Stomach (tissue), 9 donors: ENCODE data around the gene PLP2. TPM values are rescaled to one million over a fixed set of nuclear protein-coding genes. Genes with fewer than 3 reads are reported as not detected.

Experiments
- DNase-seq, 2 donors: peaks; one replicate each; pipeline versions ENCODE4 v3.0.0 to v3.0.0-alpha.2; 2013 to 2019
- H3K27ac ChIP-seq, 5 donors: fragments of 200-600 bp in 4 of 5; sonication (generic) in 4 of 5; one replicate each; pipeline ENCODE4 v1.5.1; 2013 to 2019; ENCODE audit warnings: mild to moderate bottlenecking in 1 of 5, moderate library complexity in 1 of 5
- H3K27me3 ChIP-seq, 3 donors: fragments of 200-600 bp; sonication (generic); one replicate each; pipeline ENCODE4 v1.5.1; 2017 to 2019; ENCODE audit warnings: mixed run types in 1 of 3
- H3K36me3 ChIP-seq, 4 donors: fragments of 200-600 bp; sonication (generic); 1 replicate in 3 of 4; 2 replicates in 1 of 4; pipeline ENCODE4 v1.5.1; 2016 to 2019
- H3K4me1 ChIP-seq, 4 donors: fragments of 200-600 bp; sonication (generic); one replicate each; pipeline ENCODE4 v1.5.1; 2016 to 2019
- H3K4me3 ChIP-seq, 4 donors: fragments of 200-600 bp; sonication (generic) in 3 of 4; one replicate each; pipeline ENCODE4 v1.5.1; 2016 to 2019; ENCODE audit warnings: mild to moderate bottlenecking in 1 of 4
- H3K9me3 ChIP-seq, 4 donors: fragments of 200-600 bp; sonication (generic); one replicate each; pipeline ENCODE4 v1.5.1; 2016 to 2019
- EP300 ChIP-seq: sonication (generic); formaldehyde crosslinking; IDR thresholded peaks from one replicate; pipeline ENCODE4 v1.6.1; 2017; ENCODE audit warnings: antibody characterized with exemption
- POLR2A ChIP-seq, 4 donors: fragments of 450-650 bp; IDR thresholded peaks; one replicate each; pipeline ENCODE4 v1.6.1; 2016; ENCODE audit warnings: antibody characterized with exemption in 4 of 4, control low read depth in 2 of 4, mild to moderate bottlenecking in 1 of 4, moderate library complexity in 1 of 4
- POLR2AphosphoS5 ChIP-seq, 3 donors: sonication (generic); formaldehyde crosslinking; IDR thresholded peaks; one replicate each; pipeline ENCODE4 v1.6.1; 2016; ENCODE audit warnings: antibody characterized with exemption in 3 of 3
- WGBS, 5 donors: extraction: QIAGEN DNeasy Blood & Tissue Kit in 3 of 5; methylation state at CpG; one replicate each; pipeline versions ENCODE4 v1.1.5 to v1.1.7; 2013 to 2018; 5-methylcytosine and 5-hydroxymethylcytosine counted together
- intact Hi-C: fragments of 100-400 bp; cut with DNase I; formaldehyde crosslinking; loops from one replicate; pipeline ENCODE4 v1.15.1; 2023; ENCODE audit warnings: low total_unique reads
- polyA plus RNA-seq, 3 donors: library from polyadenylated mRNA; stranded (reverse); fragments of 200-250 nt; gene quantifications; one replicate each; pipeline ENCODE4 v1.2.3, GENCODE V29; 2013
- total RNA-seq, 5 donors: library from RNA; depleted of rRNA; stranded (reverse); fragments of >200 nt; gene quantifications; one replicate each; pipeline versions ENCODE4 v1.1.0 to v1.2.3, GENCODE V29; 2014 to 2016
- TF ChIP-seq, protein P1 (sequence below), 7 experiments: fragments of 450-650 bp in 4 of 7; fragments of 200-600 bp in 3 of 7; sonication (generic) in 3 of 7; IDR thresholded peaks; one replicate each; pipeline ENCODE4 v1.5.1; 2016 to 2019; ENCODE audit warnings: antibody characterized with exemption in 7 of 7, control low read depth in 2 of 7, mild to moderate bottlenecking in 1 of 7
- donor health status: healthy with polysubstance abuse.
- donor health status: Bipolar disorder and iron deficiency.
- donor health status: healthy.

Gene PLP2
- total and polyA plus RNA-seq, 8 donors = 14.0 to 323 (median 66.6) TPM

DNA sequence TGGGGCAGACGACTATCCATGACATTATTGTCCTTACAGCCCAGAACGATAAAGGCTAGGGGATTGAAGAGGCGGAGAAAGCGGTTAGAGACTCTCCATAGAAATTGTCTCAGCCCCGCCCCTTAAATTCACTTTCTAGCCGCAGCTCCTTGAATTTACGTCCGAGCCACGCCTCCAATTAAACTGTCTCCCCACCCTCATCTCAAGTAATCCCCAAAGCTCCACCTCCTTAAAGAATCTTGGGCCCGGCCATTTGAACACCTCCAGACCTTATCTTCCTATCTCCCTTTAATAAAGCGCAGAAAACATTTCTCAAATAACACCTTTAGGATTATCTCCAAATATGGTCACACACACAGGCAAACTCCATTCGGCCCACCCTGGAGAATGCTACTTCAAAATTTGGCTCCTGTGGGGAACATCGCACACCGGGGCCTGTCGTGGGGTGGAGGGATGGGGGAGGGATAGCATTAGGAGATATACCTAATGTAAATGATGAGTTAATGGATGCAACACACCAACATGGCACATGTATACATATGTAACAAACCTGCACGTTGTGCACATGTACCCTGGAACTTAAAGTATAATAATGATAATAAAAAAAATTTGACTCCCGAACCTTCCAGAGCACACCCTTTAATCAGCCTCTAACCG lies 16.3 kb upstream of the PLP2 start:
- 3 to 42% (median 7%) methylated on average over 18 of the region's 18 CpGs for WGBS, 5 donors
- H3K9me3 ChIP-seq = peaks cover 0 to 10% (median 0%) of the 10 kb centered on the region in 4 donors
- no peaks in the 10 kb centered on the region for H3K36me3 ChIP-seq
- TF ChIP-seq, protein P1, sequence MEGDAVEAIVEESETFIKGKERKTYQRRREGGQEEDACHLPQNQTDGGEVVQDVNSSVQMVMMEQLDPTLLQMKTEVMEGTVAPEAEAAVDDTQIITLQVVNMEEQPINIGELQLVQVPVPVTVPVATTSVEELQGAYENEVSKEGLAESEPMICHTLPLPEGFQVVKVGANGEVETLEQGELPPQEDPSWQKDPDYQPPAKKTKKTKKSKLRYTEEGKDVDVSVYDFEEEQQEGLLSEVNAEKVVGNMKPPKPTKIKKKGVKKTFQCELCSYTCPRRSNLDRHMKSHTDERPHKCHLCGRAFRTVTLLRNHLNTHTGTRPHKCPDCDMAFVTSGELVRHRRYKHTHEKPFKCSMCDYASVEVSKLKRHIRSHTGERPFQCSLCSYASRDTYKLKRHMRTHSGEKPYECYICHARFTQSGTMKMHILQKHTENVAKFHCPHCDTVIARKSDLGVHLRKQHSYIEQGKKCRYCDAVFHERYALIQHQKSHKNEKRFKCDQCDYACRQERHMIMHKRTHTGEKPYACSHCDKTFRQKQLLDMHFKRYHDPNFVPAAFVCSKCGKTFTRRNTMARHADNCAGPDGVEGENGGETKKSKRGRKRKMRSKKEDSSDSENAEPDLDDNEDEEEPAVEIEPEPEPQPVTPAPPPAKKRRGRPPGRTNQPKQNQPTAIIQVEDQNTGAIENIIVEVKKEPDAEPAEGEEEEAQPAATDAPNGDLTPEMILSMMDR (IDR thresholded peaks at IDR 0.05) = no peak
- no peak for TF ChIP-seq EP300
- intact Hi-C loops = no loop called here
- H3K27me3 ChIP-seq = no peaks in the 10 kb centered on the region
- DNase-seq = peak; percentile 55 to 87
- peaks cover 0 to 7% (median 3%) of the 10 kb centered on the region in 4 donors for H3K4me1 ChIP-seq
- H3K27ac ChIP-seq = peak overlapping the region; percentile 74 to 95 (median 94)
- peak overlapping the region; percentile 41 to 52 (median 43) for H3K4me3 ChIP-seq

- peak overlapping the region; percentile 41 to 52 (median 43) for H3K4me3 ChIP-seq
Measured at GRCh38 chrX:49155900-49156837, 15.5 kb upstream of the PLP2 start.

DNA sequence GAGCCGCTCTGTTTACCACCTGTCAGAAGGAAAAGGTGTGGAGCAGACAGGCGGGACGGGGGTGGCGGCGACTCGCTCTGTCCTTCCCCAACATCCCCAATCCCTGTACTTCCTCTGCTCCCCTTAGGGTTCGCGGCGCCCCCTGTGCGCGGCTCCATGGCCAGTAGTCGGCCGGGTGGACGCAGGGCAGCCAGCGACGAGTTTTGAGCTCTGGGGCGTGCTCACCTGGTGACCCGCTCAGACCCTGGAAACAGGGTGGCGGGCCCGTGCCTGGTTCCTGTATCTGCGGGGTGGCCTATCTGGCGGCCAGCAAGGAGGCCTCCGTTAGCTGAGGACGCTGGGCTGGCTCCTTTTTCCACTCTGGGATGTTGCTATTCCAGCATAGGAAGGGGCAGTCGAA lies 14.5 kb upstream of the PLP2 start:
- DNase-seq = no peak
- TF ChIP-seq EP300 (no peak), POLR2A (IDR thresholded peaks at IDR 0.05) (no peak), POLR2AphosphoS5 (IDR thresholded peaks at IDR 0.05) (no peak)
- TF ChIP-seq, protein P1 (IDR thresholded peaks at IDR 0.05) = no peak
- Histone ChIP-seq H3K36me3 (no peaks in the 10 kb centered on the region), H3K4me3 (no peak overlapping the region), H3K27me3 (no peaks in the 10 kb centered on the region), H3K9me3 (no peaks in the 10 kb centered on the region), H3K27ac (no peak overlapping the region), H3K4me1 (peaks cover 0 to 7% (median 3%) of the 10 kb centered on the region in 4 donors)
- intact Hi-C loops = no loop called here
- 70 to 85% (median 77%) methylated on average over 8 to 24 of the region's 25 CpGs for WGBS, 5 donors

More at GRCh38 chrX:49155900-49156837, 15.5 kb upstream of the PLP2 start:
- intact Hi-C loops = no loop called here
- H3K27ac ChIP-seq = peak overlapping the region; percentile 74 to 95 (median 94)
- peaks cover 0 to 7% (median 3%) of the 10 kb centered on the region in 4 donors for H3K4me1 ChIP-seq
- TF ChIP-seq POLR2A (IDR thresholded peaks at IDR 0.05) = no peak
- TF ChIP-seq, protein P1 (IDR thresholded peaks at IDR 0.05) = peak in 5 of 7 experiments; percentile 44 to 84 (median 64)
- TF ChIP-seq POLR2AphosphoS5 (IDR thresholded peaks at IDR 0.05) = peak; percentile 49 to 81 (median 78)
- no peak for TF ChIP-seq EP300
- 3 to 51% (median 12%) methylated on average over 13 to 65 of the region's 65 CpGs for WGBS, 5 donors
- peaks cover 0 to 7% (median 0%) of the 10 kb centered on the region in 4 donors for H3K9me3 ChIP-seq
- H3K36me3 ChIP-seq = no peaks in the 10 kb centered on the region
- H3K27me3 ChIP-seq = no peaks in the 10 kb centered on the region
- peak; percentile 91 to 95 for DNase-seq

- Histone ChIP-seq H3K4me1 (peaks cover under 1 to 20% (median 11%) of the 10 kb centered on the region in 4 donors), H3K27ac (no peak overlapping the region), H3K27me3 (no peaks in the 10 kb centered on the region), H3K9me3 (no peaks in the 10 kb centered on the region), H3K4me3 (no peak overlapping the region), H3K36me3 (no peaks in the 10 kb centered on the region)
- intact Hi-C loops = no loop called here
- WGBS, 5 donors = 91 to 100% (median 100%) methylated on average over 2 of the region's 2 CpGs
- TF ChIP-seq EP300 = no peak
- TF ChIP-seq POLR2AphosphoS5 (IDR thresholded peaks at IDR 0.05) = no peak
- TF ChIP-seq, protein P1 (IDR thresholded peaks at IDR 0.05) = no peak
- no peak for TF ChIP-seq POLR2A (IDR thresholded peaks at IDR 0.05)
- DNase-seq = no peak
Measured at GRCh38 chrX:49160908-49161307, 10.8 kb upstream of the PLP2 start.
